H1 (cell line): Measurements from ENCODE around the gene PRCP. TPM values are rescaled to one million over a fixed set of nuclear protein-coding genes. Genes with fewer than 3 reads are reported as not detected.

ENCODE experiments used
- CTCF ChIA-PET: fragments of 300-600 bp; sonication (Branson Sonifier 250); formaldehyde crosslinking; loops from one replicate; lab custom pipeline; 2021; ENCODE audit not compliant: partially characterized antibody; lab: Charles Lee
- POLR2A ChIA-PET: fragments of 300-600 bp; sonication (Branson Sonifier 250); formaldehyde crosslinking; loops from one replicate; lab custom pipeline; 2021; ENCODE audit warnings: inconsistent platforms; ENCODE audit not compliant: partially characterized antibody; lab: Charles Lee
- DNase-seq, 2 experiments: peaks; one replicate each; pipeline versions ENCODE4 v3.0.0 to v3.0.0-alpha.2; 2010 to 2022; ENCODE audit warnings: low spot score in 2 of 2, low read depth in 1 of 2, mixed read lengths in 1 of 2
- FAIRE-seq: peaks from 2 replicates; lab custom pipeline; 2011; peaks lifted over from hg19 to GRCh38; lab: Jason Lieb, UNC
- H2AFZ ChIP-seq: 2 replicates; pipeline ENCODE4 v1.8.1; 2012; ENCODE audit warnings: low read length, inconsistent platforms
- H2AK5ac ChIP-seq: 2 replicates; pipeline ENCODE4 v1.6.1; 2013; ENCODE audit warnings: low read depth, low read length
- H2BK120ac ChIP-seq: replicated peaks from 2 replicates; pipeline ENCODE3; 2013; ENCODE audit warnings: low read depth, low read length, inconsistent platforms
- H2BK12ac ChIP-seq: 2 replicates; pipeline ENCODE4 v1.6.1; 2013; ENCODE audit warnings: low read depth, low read length
- H2BK15ac ChIP-seq: 2 replicates; pipeline ENCODE4 v1.6.1; 2013; ENCODE audit warnings: low read length
- H2BK20ac ChIP-seq: 2 replicates; pipeline ENCODE4 v1.6.1; 2013; ENCODE audit warnings: low read length
- H2BK5ac ChIP-seq: 2 replicates; pipeline ENCODE4 v1.6.1; 2013; ENCODE audit warnings: low read depth, low read length
- H3K14ac ChIP-seq: 2 replicates; pipeline ENCODE4 v1.6.1; 2013; ENCODE audit warnings: inconsistent platforms; ENCODE audit not compliant: insufficient read length
- H3K18ac ChIP-seq: 2 replicates; pipeline ENCODE4 v1.6.1; 2013; ENCODE audit warnings: low read length; ENCODE audit errors: extremely low read depth
- H3K23ac ChIP-seq: 2 replicates; pipeline ENCODE4 v1.6.1; 2013; ENCODE audit warnings: inconsistent platforms; ENCODE audit not compliant: insufficient read length
- H3K23me2 ChIP-seq: 2 replicates; pipeline ENCODE4 v1.6.1; 2013; ENCODE audit warnings: low read depth, low read length
- H3K27ac ChIP-seq: 2 replicates; pipeline ENCODE4 v1.6.1; 2011; ENCODE audit warnings: low read depth, low read length, inconsistent platforms
- H3K27me3 ChIP-seq, 4 experiments: replicated peaks in 1 of 4; 1 replicate in 1 of 4; 2 replicates in 3 of 4; pipeline versions ENCODE4 v1.6.1 to v1.8.1; 2011 to 2013; ENCODE audit warnings: low read length in 3 of 4, mild to moderate bottlenecking in 3 of 4, inconsistent platforms in 2 of 4, mixed read lengths in 2 of 4, moderate library complexity in 1 of 4; ENCODE audit not compliant: control insufficient read depth in 3 of 4, insufficient read depth in 3 of 4; ENCODE audit errors: extremely low read depth in 1 of 4
- H3K36me3 ChIP-seq, 4 experiments: 2 replicates each; pipeline versions ENCODE4 v1.6.1 to v1.8.1; 2011 to 2013; ENCODE audit warnings: mild to moderate bottlenecking in 4 of 4, low read length in 3 of 4, moderate library complexity in 2 of 4, control low read depth in 1 of 4, inconsistent platforms in 1 of 4; ENCODE audit not compliant: insufficient read depth in 4 of 4, control insufficient read depth in 2 of 4
- H3K4ac ChIP-seq: replicated peaks from 2 replicates; pipeline ENCODE3; 2013; ENCODE audit warnings: low read length, low read depth, mixed read lengths, inconsistent platforms; ENCODE audit not compliant: insufficient read length
- H3K4me1 ChIP-seq, 4 experiments: replicated peaks in 1 of 4; 1 replicate in 1 of 4; 2 replicates in 3 of 4; pipeline versions ENCODE4 v1.6.1 to v1.8.1; 2011 to 2013; ENCODE audit warnings: low read length in 3 of 4, inconsistent platforms in 2 of 4, mixed read lengths in 1 of 4; ENCODE audit not compliant: insufficient read depth in 4 of 4, control insufficient read depth in 3 of 4
- H3K4me2 ChIP-seq, 2 experiments: 2 replicates each; pipeline versions ENCODE4 v1.6.1 to v1.8.1; 2011 to 2013; ENCODE audit warnings: low read depth in 2 of 2, low read length in 2 of 2, control low read depth in 1 of 2, inconsistent platforms in 1 of 2, mild to moderate bottlenecking in 1 of 2; ENCODE audit not compliant: insufficient read depth in 1 of 2
- H3K4me3 ChIP-seq, 4 experiments: fragments of 200-600, 300-600 bp in 1 of 4; sonication (generic), shearing (Covaris generic), sonication (Bioruptor Twin) in 1 of 4; 2 replicates each; pipeline versions ENCODE4 v1.5.1 to v1.8.1; 2011 to 2016; ENCODE audit warnings: low read length in 4 of 4, low read depth in 3 of 4, control low read depth in 2 of 4, inconsistent platforms in 2 of 4, mild to moderate bottlenecking in 2 of 4, mixed read lengths in 1 of 4, moderate library complexity in 1 of 4; ENCODE audit not compliant: insufficient read depth in 2 of 4; ENCODE audit errors: extremely low read depth in 1 of 4
- H3K56ac ChIP-seq: replicated peaks from 2 replicates; pipeline ENCODE3; 2013; ENCODE audit warnings: low read depth, mild to moderate bottlenecking, mixed read lengths, low read length, inconsistent platforms; ENCODE audit not compliant: insufficient read length
- H3K79me1 ChIP-seq: 2 replicates; pipeline ENCODE4 v1.6.1; 2013; ENCODE audit warnings: low read depth, low read length, control low read depth
- H3K79me2 ChIP-seq, 2 experiments: 2 replicates each; pipeline versions ENCODE4 v1.6.1 to v1.8.1; 2012 to 2013; ENCODE audit warnings: low read length in 2 of 2, mild to moderate bottlenecking in 2 of 2, inconsistent platforms in 1 of 2; ENCODE audit not compliant: insufficient read depth in 2 of 2, control insufficient read depth in 1 of 2
- H3K9ac ChIP-seq, 4 experiments: replicated peaks in 1 of 4; 1 replicate in 1 of 4; 2 replicates in 3 of 4; pipeline versions ENCODE4 v1.6.1 to v1.8.1; 2011 to 2013; ENCODE audit warnings: low read depth in 3 of 4, low read length in 3 of 4, control low read depth in 2 of 4, mild to moderate bottlenecking in 2 of 4, moderate library complexity in 2 of 4, inconsistent platforms in 1 of 4; ENCODE audit errors: extremely low read depth in 1 of 4
- H3K9me3 ChIP-seq, 2 experiments: 2 replicates each; pipeline versions ENCODE4 v1.6.1 to v1.8.1; 2012 to 2013; ENCODE audit warnings: mild to moderate bottlenecking in 2 of 2, moderate library complexity in 2 of 2, control low read depth in 1 of 2, inconsistent platforms in 1 of 2, low read depth in 1 of 2, low read length in 1 of 2, mixed read lengths in 1 of 2; ENCODE audit not compliant: insufficient read depth in 2 of 2
- H4K20me1 ChIP-seq, 2 experiments: replicated peaks in 1 of 2; 2 replicates each; pipeline versions ENCODE3 to v1.8.1; 2011 to 2013; ENCODE audit warnings: inconsistent platforms in 2 of 2, low read length in 2 of 2, mild to moderate bottlenecking in 1 of 2; ENCODE audit not compliant: insufficient read depth in 2 of 2, control insufficient read depth in 1 of 2
- H4K5ac ChIP-seq: 2 replicates; pipeline ENCODE4 v1.6.1; 2013; ENCODE audit warnings: low read length, low read depth, mixed read lengths, inconsistent platforms; ENCODE audit not compliant: insufficient read length
- H4K8ac ChIP-seq: 2 replicates; pipeline ENCODE4 v1.8.0; 2013; ENCODE audit warnings: mild to moderate bottlenecking, moderate library complexity, low read length, inconsistent platforms; ENCODE audit not compliant: insufficient read depth; ENCODE audit errors: extremely low read depth
- H4K91ac ChIP-seq: replicated peaks from 2 replicates; pipeline ENCODE3; 2013; ENCODE audit warnings: low read length, mixed read lengths, inconsistent platforms; ENCODE audit not compliant: insufficient read length
- CHD1 ChIP-seq: IDR thresholded peaks from 2 replicates; pipeline ENCODE4 v1.6.1; 2012; ENCODE audit warnings: low read depth, low read length, improper control_type of control experiment
- CTBP2 ChIP-seq: IDR thresholded peaks from 2 replicates; pipeline ENCODE4 v1.7.0; 2011; ENCODE audit warnings: borderline replicate concordance, mild to moderate bottlenecking, moderate library complexity, mixed read lengths, low read length; ENCODE audit not compliant: insufficient read depth, insufficient read length
- RNF2 ChIP-seq: fragments of 200-900, 300-1000 bp; sonication (generic); IDR thresholded peaks from 2 replicates; pipeline ENCODE4 v1.7.1; 2016; ENCODE audit warnings: borderline replicate concordance, low read depth, mild to moderate bottlenecking, antibody characterized with exemption, low read length; ENCODE audit not compliant: poor library complexity, severe bottlenecking; ENCODE audit errors: missing control alignments
- SIN3A ChIP-seq, 2 experiments: IDR thresholded peaks in 1 of 2; conservative IDR thresholded peaks in 1 of 2; 2 replicates each; pipeline ENCODE4 v1.6.1; 2011 to 2012; ENCODE audit warnings: low read length in 2 of 2, improper control_type of control experiment in 1 of 2, low read depth in 1 of 2, mild to moderate bottlenecking in 1 of 2
- WGBS, 2 experiments: shearing (Covaris generic) in 1 of 2; methylation state at CpG; one replicate each; pipeline versions ENCODE4 v1.1.6 to v1.1.7; 2013 to 2015; ENCODE audit warnings: low lambda C conversion rate in 2 of 2, mixed read lengths in 2 of 2, inconsistent platforms in 1 of 2, low coverage in 1 of 2, missing lambda C conversion rate in 1 of 2; ENCODE audit not compliant: insufficient replicate concordance in 2 of 2, insufficient coverage in 1 of 2, insufficient read length in 1 of 2; ENCODE audit errors: extremely low coverage in 1 of 2, missing lambda C conversion rate in 1 of 2; 5-methylcytosine and 5-hydroxymethylcytosine counted together
- polyA plus RNA-seq, 7 experiments: library from polyadenylated mRNA; depleted of rRNA in 3 of 7; stranded (reverse) in 5 of 7; unstranded in 2 of 7; fragments of >200 nt in 5 of 7; fragments of 200-250 nt in 2 of 7; gene quantifications; 1 replicate in 5 of 7; 2 replicates in 1 of 7; 4 replicates in 1 of 7; pipeline versions ENCODE4 v1.2.1 to v1.2.3, GENCODE V29; 2011 to 2013; ENCODE audit warnings: missing spikeins in 2 of 7, mixed read lengths in 2 of 7
- total RNA-seq: library from RNA; stranded (reverse); fragmentation: NEBNext Ultra II Directional; extraction: Animal tissue kit (Norgen Biotek cat#: 25700); gene quantifications from 2 replicates; pipeline ENCODE4 v1.2.1, GENCODE V29; 2021

Gene PRCP
- total and polyA plus RNA-seq, 2 of the 8 experiments (the other 6 are each of a cell fraction or from before 2014, with no cell fraction given): 63.8 to 84.4 TPM

GRCh38 chr11:82937554-82937953, 37.3 kb upstream of the PRCP start:
- CTCF ChIA-PET: interaction anchor here (1.0 to 1.1 kb wide), 2 partner anchors 10 to 70 kb away, joined by 3 read pairs; no protein-coding TSS in a partner anchor
- 85% methylated on average over 2 of the region's 2 CpGs; no CpG with 5 or more reads in 1 of the 2 experiments for WGBS, 2 experiments
- TF ChIP-seq SIN3A (conservative IDR thresholded peaks at IDR 0.05 in 1 of 2, IDR thresholded peaks at IDR 0.05 in 1 of 2; ENCODE audit: low read depth in 1 of 2, low read length in 2 of 2): no peak
- TF ChIP-seq RNF2: no peak
- TF ChIP-seq CHD1: no peak
- TF ChIP-seq CTBP2: no peak

More at GRCh38 chr11:82937554-82937953, 37.3 kb upstream of the PRCP start:
- Histone ChIP-seq H3K23me2 (no peaks in the 10 kb centered on the region; the same call in 1 of the 2 replicates), H4K8ac (no peak overlapping the region), H3K79me1 (no peaks in the 10 kb centered on the region), H2BK120ac (no peak overlapping the region), H2AK5ac (no peak overlapping the region), H3K23ac (no peak overlapping the region), H2BK15ac (no peak overlapping the region), H3K4ac (no peak overlapping the region), H4K20me1 (no peaks in the 10 kb centered on the region), H2AFZ (no peak overlapping the region), H3K79me2 (no peaks in the 10 kb centered on the region), H3K4me2 (no peak overlapping the region), H2BK5ac (no peak overlapping the region), H3K18ac (no peak overlapping the region), H3K27ac (no peak overlapping the region), H3K4me1 (no peaks in the 10 kb centered on the region), H3K9ac (no peak overlapping the region), H4K91ac (no peak overlapping the region), H3K9me3 (no peaks in the 10 kb centered on the region), H3K27me3 (no peaks in the 10 kb centered on the region), H2BK20ac (no peak overlapping the region), H2BK12ac (no peak overlapping the region), H3K56ac (no peak overlapping the region), H3K14ac (no peak overlapping the region), H3K36me3 (peaks cover 3 to 24% (median 10%) of the 10 kb centered on the region in 4 experiments), H3K4me3 (no peak overlapping the region), H4K5ac (no peak overlapping the region)
- POLR2A ChIA-PET: interaction anchor here (0.9 kb wide), 1 partner anchor 36 kb away, joined by 3 read pairs; the partner anchor contains the start of gene DDIAS
- FAIRE-seq: no peak
- DNase-seq: no peak
